SU-DHL-6 (cell line): Measurements from ENCODE around the gene INAVA.
"Not testable (repeated sequence)": the region's sequence is repeated elsewhere in the genome, so short reads cannot be mapped to it uniquely, and the experiment has no call there.

Experiments used
- H2AFZ ChIP-seq: fragments of 200-600 bp; sonication (generic); 2 replicates; pipeline ENCODE4 v1.6.1; 2014; ENCODE audit warnings: low read depth, mild to moderate bottlenecking, moderate library complexity, mixed read lengths, antibody characterized with exemption, low read length; ENCODE audit not compliant: severe bottlenecking
- H3F3A ChIP-seq: fragments of 200-600 bp; shearing (Covaris generic); 2 replicates; pipeline ENCODE4 v1.6.0; 2016; ENCODE audit warnings: antibody characterized with exemption, mild to moderate bottlenecking; ENCODE audit not compliant: insufficient read depth
- H3K27ac ChIP-seq: fragments of 200-600 bp; sonication (generic); 2 replicates; pipeline ENCODE4 v1.5.1; 2016; ENCODE audit warnings: low read depth, mild to moderate bottlenecking, low read length, moderate library complexity, mixed read lengths
- H3K27me3 ChIP-seq: fragments of 200-600 bp; sonication (generic), shearing (Covaris generic); 2 replicates; pipeline ENCODE4 v1.6.0; 2014; ENCODE audit warnings: mild to moderate bottlenecking, low read length
- H3K36me3 ChIP-seq: fragments of 200-600 bp; sonication (generic); 2 replicates; pipeline ENCODE4 v1.6.1; 2014; ENCODE audit warnings: mild to moderate bottlenecking, low read length, mixed read lengths
- H3K4me2 ChIP-seq: fragments of 300-600, 200-600 bp; shearing (Covaris generic), sonication (generic); 2 replicates; pipeline ENCODE4 v1.6.0; 2014; ENCODE audit warnings: low read length, low read depth, mild to moderate bottlenecking; ENCODE audit not compliant: poor library complexity, severe bottlenecking
- H3K4me3 ChIP-seq: fragments of 200-600 bp; sonication (generic); 2 replicates; pipeline ENCODE4 v1.5.1; 2014; ENCODE audit warnings: antibody characterized with exemption, low read length, mild to moderate bottlenecking, mixed read lengths; ENCODE audit not compliant: insufficient read depth, poor library complexity, severe bottlenecking
- H3K79me2 ChIP-seq: fragments of 200-600 bp; sonication (generic); 2 replicates; pipeline ENCODE4 v1.6.1; 2014; ENCODE audit warnings: mild to moderate bottlenecking, low read length, moderate library complexity; ENCODE audit not compliant: insufficient read depth
- H3K9ac ChIP-seq: fragments of 200-600 bp; sonication (generic); 2 replicates; pipeline ENCODE4 v1.7.0; 2014; ENCODE audit warnings: mild to moderate bottlenecking, low read length
- H3K9me2 ChIP-seq: fragments of 200-600 bp; sonication (generic); replicated peaks from 2 replicates; pipeline ENCODE4 v1.6.1; 2014; ENCODE audit warnings: low read length; ENCODE audit not compliant: insufficient read depth
- H3K9me3 ChIP-seq: fragments of 200-600 bp; sonication (generic); 2 replicates; pipeline ENCODE4 v1.6.1; 2014; ENCODE audit warnings: low read length, mixed read lengths; ENCODE audit not compliant: insufficient read depth
- H4K20me1 ChIP-seq: fragments of 200-600 bp; sonication (generic); 2 replicates; pipeline ENCODE4 v1.6.1; 2014; ENCODE audit warnings: low read depth, mild to moderate bottlenecking, antibody characterized with exemption, low read length, moderate library complexity, mixed read lengths
- CTCF ChIP-seq: fragments of 200-600 bp; sonication (generic); IDR thresholded peaks from one replicate; pipeline ENCODE4 v1.5.1; 2017; ENCODE audit warnings: antibody characterized with exemption, mild to moderate bottlenecking, low read length, moderate library complexity; ENCODE audit not compliant: insufficient read depth, poor library complexity, severe bottlenecking
- EZH2phosphoT487 ChIP-seq: fragments of 200-600 bp; sonication (generic), shearing (Covaris generic); conservative IDR thresholded peaks from 2 replicates; pipeline ENCODE4 v1.6.1; 2018; ENCODE audit warnings: mild to moderate bottlenecking, antibody characterized with exemption, low read length, moderate library complexity, mixed read lengths

The INAVA gene

DNA sequence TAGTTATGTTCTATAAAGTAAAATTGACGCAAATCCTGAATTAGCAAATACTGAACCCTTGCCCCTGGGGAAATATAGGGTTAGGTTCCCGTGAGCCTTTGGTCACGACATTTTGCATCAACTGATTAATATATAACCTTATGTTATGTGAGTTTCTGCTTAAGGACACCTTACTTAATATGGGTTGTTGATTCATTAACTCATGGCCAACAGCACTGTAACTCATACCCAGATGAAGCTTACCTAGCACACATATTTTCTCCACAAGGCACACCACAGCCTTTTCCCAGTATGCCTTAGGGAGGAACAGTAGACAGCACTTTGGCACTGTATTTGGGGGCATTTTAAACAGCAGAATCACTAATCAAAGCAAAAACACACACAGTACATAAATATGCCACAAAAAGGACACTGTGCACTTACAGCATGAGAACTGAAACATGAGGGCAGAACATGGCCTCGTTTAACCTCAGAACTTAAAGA lies 15.1 kb downstream of the INAVA start:
- H3K4me2 ChIP-seq, result no peak overlapping the region
- H3K9ac ChIP-seq, result no peak overlapping the region
- H3K9me3 ChIP-seq, result no peaks in the 10 kb centered on the region
- H3F3A ChIP-seq, result no peaks in the 10 kb centered on the region
- no peak overlapping the region for H3K27ac ChIP-seq
- H3K79me2 ChIP-seq, result no peaks in the 10 kb centered on the region
- H4K20me1 ChIP-seq, result no peaks in the 10 kb centered on the region
- no peaks in the 10 kb centered on the region for H3K36me3 ChIP-seq
- no peaks in the 10 kb centered on the region for H3K9me2 ChIP-seq
- no peak for TF ChIP-seq CTCF
- TF ChIP-seq EZH2phosphoT487, result no peak
- H3K27me3 ChIP-seq, result no peaks in the 10 kb centered on the region
- H3K4me3 ChIP-seq, result no peak overlapping the region
- H2AFZ ChIP-seq, result no peak overlapping the region

GRCh38 chr1:200911361-200911760 lies 16.7 kb downstream of the INAVA start:
- H3F3A ChIP-seq, result no peaks in the 10 kb centered on the region
- H3K36me3 ChIP-seq, result no peaks in the 10 kb centered on the region
- H3K9me2 ChIP-seq, result no peaks in the 10 kb centered on the region
- H3K79me2 ChIP-seq, result no peaks in the 10 kb centered on the region
- no peak overlapping the region for H3K9ac ChIP-seq
- no peaks in the 10 kb centered on the region for H3K9me3 ChIP-seq
- H3K27me3 ChIP-seq, result no peaks in the 10 kb centered on the region
- TF ChIP-seq CTCF (no peak), EZH2phosphoT487 (no peak)
- no peak overlapping the region for H3K4me3 ChIP-seq
- no peak overlapping the region for H3K4me2 ChIP-seq
- H2AFZ ChIP-seq, result no peak overlapping the region
- no peaks in the 10 kb centered on the region for H4K20me1 ChIP-seq
- H3K27ac ChIP-seq, result no peak overlapping the region

- not testable (repeated sequence) for H3K79me2 ChIP-seq, H3K9me3 ChIP-seq, H3K9me2 ChIP-seq, H2AFZ ChIP-seq, H3K27me3 ChIP-seq, H3F3A ChIP-seq, H3K4me2 ChIP-seq, H4K20me1 ChIP-seq, H3K36me3 ChIP-seq, H3K9ac ChIP-seq, H3K27ac ChIP-seq, H3K4me3 ChIP-seq
Observed at GRCh38 chr1:200911936-200912335, 17.2 kb downstream of the INAVA start.

DNA sequence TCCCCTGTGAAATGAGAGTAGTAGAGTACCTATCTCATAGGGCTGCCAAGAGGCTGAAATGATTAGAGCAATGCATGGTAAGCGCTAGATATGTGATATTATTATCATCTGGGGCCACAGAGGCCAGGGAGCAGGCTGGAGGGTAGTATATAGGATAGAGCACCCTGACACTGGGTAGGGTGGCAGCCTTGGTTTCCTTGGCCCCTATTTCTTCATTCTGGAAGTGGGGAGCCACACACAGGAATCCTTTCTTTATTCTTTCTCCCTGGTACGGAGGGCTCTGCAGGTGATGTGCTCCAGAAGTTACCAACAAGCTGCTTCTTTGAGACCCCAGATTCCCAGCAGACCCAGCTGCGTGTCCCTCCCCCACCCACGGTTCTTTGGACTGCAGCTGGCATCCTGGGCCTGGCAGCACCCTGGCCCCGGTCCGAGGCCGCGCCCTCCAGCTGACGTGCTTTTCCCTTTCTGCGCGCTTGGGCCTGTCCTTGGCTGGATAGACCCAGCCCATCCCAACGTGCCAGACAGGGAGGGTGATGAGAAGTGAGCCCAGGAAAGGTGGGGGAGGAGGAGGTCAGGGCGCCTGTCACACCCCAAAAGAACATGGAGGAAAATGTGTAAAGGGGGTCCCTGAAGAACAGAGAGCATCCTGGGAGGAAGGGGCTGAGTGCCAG lies 18.2 kb downstream of the INAVA start:
- H3K9ac ChIP-seq, result no peak overlapping the region
- no peaks in the 10 kb centered on the region for H3K9me3 ChIP-seq
- H3F3A ChIP-seq, result no peaks in the 10 kb centered on the region
- H3K79me2 ChIP-seq, result no peaks in the 10 kb centered on the region
- H4K20me1 ChIP-seq, result no peaks in the 10 kb centered on the region
- H3K4me2 ChIP-seq, result no peak overlapping the region
- TF ChIP-seq CTCF, result no peak
- H3K9me2 ChIP-seq, result no peaks in the 10 kb centered on the region
- no peak overlapping the region for H3K4me3 ChIP-seq
- H2AFZ ChIP-seq, result no peak overlapping the region
- H3K36me3 ChIP-seq, result no peaks in the 10 kb centered on the region
- H3K27me3 ChIP-seq, result no peaks in the 10 kb centered on the region
- H3K27ac ChIP-seq, result no peak overlapping the region
